G401 (cell line): Measurements from ENCODE around the gene NFATC2. TPM values are rescaled to one million over a fixed set of nuclear protein-coding genes. Genes with fewer than 3 reads are reported as not detected.

Experiments used
- DNase-seq: peaks from one replicate; pipeline ENCODE4 v3.0.0-alpha.2; 2015; ENCODE audit warnings: low spot score
- in situ Hi-C: cut with HindIII; loops from 2 replicates; pipeline ENCODE4 v1.10.0; 2016; ENCODE audit warnings: low sequenced_read_pairs, mixed read lengths
- total RNA-seq: library from RNA; depleted of rRNA; stranded (reverse); fragments of >200 nt; shearing (Covaris generic); gene quantifications from 2 replicates; pipeline ENCODE4 v1.2.3, GENCODE V29; 2014; rRNA removed

The NFATC2 gene
- total RNA-seq: 0.12 and 0.95 TPM in 2 replicates

GRCh38 chr20:51542571-51543421 lies at the start of gene NFATC2:
Gene NFATC2 (minus strand): TSS chr20:51542719. CDS start chr20:51542499, 220 bp downstream.
- in situ Hi-C loops: no loop called here

GRCh38 chr20:51591871-51592270 lies 49.4 kb upstream of the NFATC2 start:
- in situ Hi-C loops: loop anchor here (25.0 kb wide), 1 partner anchor 205 kb away; no protein-coding TSS in a partner anchor
- no peak for DNase-seq

More at GRCh38 chr20:51542571-51543421, at the start of gene NFATC2:
- no peak for DNase-seq

GRCh38 chr20:51588762-51589161 lies 46.2 kb upstream of the NFATC2 start:
- in situ Hi-C loops: loop anchor here (25.0 kb wide), 1 partner anchor 201 kb away; no protein-coding TSS in a partner anchor
- no peak for DNase-seq

- in situ Hi-C loops: loop anchor here (25.0 kb wide), 1 partner anchor 200 kb away; no protein-coding TSS in a partner anchor
- DNase-seq: no peak
Measured at GRCh38 chr20:51587145-51587544, 44.6 kb upstream of the NFATC2 start.

GRCh38 chr20:51586005-51586440 lies 43.5 kb upstream of the NFATC2 start:
- in situ Hi-C loops: loop anchor here (25.0 kb wide), 1 partner anchor 199 kb away; no protein-coding TSS in a partner anchor
- no peak for DNase-seq

GRCh38 chr20:51585148-51585547 lies 42.6 kb upstream of the NFATC2 start:
- no peak for DNase-seq
- in situ Hi-C loops: loop anchor here (25.0 kb wide), 1 partner anchor 198 kb away; no protein-coding TSS in a partner anchor

GRCh38 chr20:51584737-51585136 lies 42.2 kb upstream of the NFATC2 start:
- DNase-seq: no peak
- in situ Hi-C loops: loop anchor here (25.0 kb wide), 1 partner anchor 197 kb away; no protein-coding TSS in a partner anchor

- in situ Hi-C loops: loop anchor here (25.0 kb wide), 1 partner anchor 197 kb away; no protein-coding TSS in a partner anchor
- no peak for DNase-seq
Measured at GRCh38 chr20:51584116-51584515, 41.6 kb upstream of the NFATC2 start.

GRCh38 chr20:51583499-51583898 lies 41.0 kb upstream of the NFATC2 start:
- DNase-seq: no peak
- in situ Hi-C loops: loop anchor here (25.0 kb wide), 1 partner anchor 196 kb away; no protein-coding TSS in a partner anchor

GRCh38 chr20:51583073-51583472 lies 40.6 kb upstream of the NFATC2 start:
- DNase-seq: no peak
- in situ Hi-C loops: loop anchor here (25.0 kb wide), 1 partner anchor 196 kb away; no protein-coding TSS in a partner anchor

GRCh38 chr20:51581571-51581970 lies 39.1 kb upstream of the NFATC2 start:
- DNase-seq: no peak
- in situ Hi-C loops: loop anchor here (25.0 kb wide), 1 partner anchor 194 kb away; no protein-coding TSS in a partner anchor

- DNase-seq: no peak
- in situ Hi-C loops: loop anchor here (25.0 kb wide), 1 partner anchor 192 kb away; no protein-coding TSS in a partner anchor
Measured at GRCh38 chr20:51579137-51579536, 36.6 kb upstream of the NFATC2 start.

GRCh38 chr20:51578145-51578459 lies 35.6 kb upstream of the NFATC2 start:
- in situ Hi-C loops: loop anchor here (25.0 kb wide), 1 partner anchor 191 kb away; no protein-coding TSS in a partner anchor
- DNase-seq: no peak

- no peak for DNase-seq
- in situ Hi-C loops: loop anchor here (25.0 kb wide), 1 partner anchor 190 kb away; no protein-coding TSS in a partner anchor
Measured at GRCh38 chr20:51577432-51578144, 35.1 kb upstream of the NFATC2 start.

GRCh38 chr20:51575486-51575885 lies 33.0 kb upstream of the NFATC2 start:
- in situ Hi-C loops: loop anchor here (25.0 kb wide), 1 partner anchor 188 kb away; no protein-coding TSS in a partner anchor

GRCh38 chr20:51574248-51575033 lies 31.9 kb upstream of the NFATC2 start:
- in situ Hi-C loops: loop anchor here (25.0 kb wide), 1 partner anchor 187 kb away; no protein-coding TSS in a partner anchor
- DNase-seq: no peak

More at GRCh38 chr20:51575486-51575885, 33.0 kb upstream of the NFATC2 start:
- DNase-seq: no peak

- DNase-seq: no peak
- in situ Hi-C loops: no loop called here
Measured at GRCh38 chr20:51573576-51574243, 31.2 kb upstream of the NFATC2 start.

- DNase-seq: no peak
- in situ Hi-C loops: no loop called here
Measured at GRCh38 chr20:51571460-51571794, 28.9 kb upstream of the NFATC2 start.
